Smooth muscle cell (in vitro differentiated cells): ENCODE results near the gene IKBKG. TPM values are rescaled to one million over a fixed set of nuclear protein-coding genes. Genes with fewer than 3 reads are reported as not detected.
A peak's percentile ranks its signal among the peaks of the same experiment; 100 is the strongest.
"Not testable (repeated sequence)": the region's sequence is repeated elsewhere in the genome, so short reads cannot be mapped to it uniquely, and the experiment has no call there.

ENCODE experiments used
- DNase-seq: peaks from one replicate; lab custom pipeline; 2025; ENCODE audit not compliant: unreplicated experiment; lab: John Stamatoyannopoulos, UW
- H2AFZ ChIP-seq: fragments of 200-600 bp; sonication (generic); 2 replicates; pipeline ENCODE4 v1.6.0; 2016; ENCODE audit warnings: antibody characterized with exemption, low read depth, mild to moderate bottlenecking
- H3F3A ChIP-seq: fragments of 200-600 bp; sonication (generic); 2 replicates; pipeline ENCODE4 v1.6.0; 2017; ENCODE audit warnings: antibody characterized with exemption, low read depth
- H3K27ac ChIP-seq: fragments of 200-600 bp; sonication (generic); 2 replicates; pipeline ENCODE4 v1.5.1; 2016; ENCODE audit warnings: low read depth, mild to moderate bottlenecking
- H3K27me3 ChIP-seq: fragments of 200-600 bp; sonication (generic); 2 replicates; pipeline ENCODE4 v1.6.1; 2016; ENCODE audit warnings: low read depth, mild to moderate bottlenecking
- H3K36me3 ChIP-seq: fragments of 200-600 bp; sonication (generic); 2 replicates; pipeline ENCODE4 v1.5.1; 2016; ENCODE audit warnings: low read depth
- H3K4me1 ChIP-seq: fragments of 200-600 bp; sonication (generic); 2 replicates; pipeline ENCODE4 v1.5.1; 2016; ENCODE audit warnings: low read depth
- H3K4me2 ChIP-seq: fragments of 200-600 bp; sonication (generic); 2 replicates; pipeline ENCODE4 v1.6.0; 2016; ENCODE audit warnings: mild to moderate bottlenecking
- H3K4me3 ChIP-seq: fragments of 200-600 bp; sonication (generic); 2 replicates; pipeline ENCODE4 v1.5.1; 2016; ENCODE audit warnings: mild to moderate bottlenecking
- H3K79me2 ChIP-seq: fragments of 200-600 bp; sonication (generic); 2 replicates; pipeline ENCODE4 v1.6.0; 2016; ENCODE audit warnings: low read depth, mild to moderate bottlenecking
- H3K9ac ChIP-seq: fragments of 200-600 bp; sonication (generic); 2 replicates; pipeline ENCODE4 v1.6.0; 2016; ENCODE audit warnings: low read depth
- H3K9me3 ChIP-seq: fragments of 200-600 bp; sonication (generic); replicated peaks from 2 replicates; pipeline ENCODE4 v1.5.1; 2016; ENCODE audit warnings: low read depth
- H4K20me1 ChIP-seq: fragments of 200-600 bp; sonication (generic); 2 replicates; pipeline ENCODE4 v1.6.0; 2016; ENCODE audit warnings: low read depth
- WGBS: methylation state at CpG from one replicate; pipeline ENCODE4 v1.1.7; 2016; ENCODE audit warnings: low lambda C conversion rate; 5-methylcytosine and 5-hydroxymethylcytosine counted together
- polyA plus RNA-seq: library from polyadenylated mRNA; unstranded; fragments of >200 nt; fragmentation: Nextera tagmentation; extraction: Ambion mirVana; gene quantifications from 2 replicates; pipeline ENCODE4 v1.2.1, GENCODE V29; 2016
- total RNA-seq: library from RNA; depleted of rRNA; stranded (reverse); fragments of >200 nt; gene quantifications from 2 replicates; pipeline ENCODE4 v1.2.3, GENCODE V29; 2014
- TF ChIP-seq, protein P1 (sequence below): fragments of 200-600 bp; sonication (generic); IDR thresholded peaks from 2 replicates; pipeline ENCODE4 v1.5.1; 2017; ENCODE audit warnings: borderline replicate concordance, mild to moderate bottlenecking, antibody characterized with exemption; ENCODE audit not compliant: insufficient read depth, poor library complexity, severe bottlenecking

Gene IKBKG
- total RNA-seq (8.3 and 12.5 TPM in 2 replicates), polyA plus RNA-seq (25.4 and 32.0 TPM in 2 replicates)

DNA sequence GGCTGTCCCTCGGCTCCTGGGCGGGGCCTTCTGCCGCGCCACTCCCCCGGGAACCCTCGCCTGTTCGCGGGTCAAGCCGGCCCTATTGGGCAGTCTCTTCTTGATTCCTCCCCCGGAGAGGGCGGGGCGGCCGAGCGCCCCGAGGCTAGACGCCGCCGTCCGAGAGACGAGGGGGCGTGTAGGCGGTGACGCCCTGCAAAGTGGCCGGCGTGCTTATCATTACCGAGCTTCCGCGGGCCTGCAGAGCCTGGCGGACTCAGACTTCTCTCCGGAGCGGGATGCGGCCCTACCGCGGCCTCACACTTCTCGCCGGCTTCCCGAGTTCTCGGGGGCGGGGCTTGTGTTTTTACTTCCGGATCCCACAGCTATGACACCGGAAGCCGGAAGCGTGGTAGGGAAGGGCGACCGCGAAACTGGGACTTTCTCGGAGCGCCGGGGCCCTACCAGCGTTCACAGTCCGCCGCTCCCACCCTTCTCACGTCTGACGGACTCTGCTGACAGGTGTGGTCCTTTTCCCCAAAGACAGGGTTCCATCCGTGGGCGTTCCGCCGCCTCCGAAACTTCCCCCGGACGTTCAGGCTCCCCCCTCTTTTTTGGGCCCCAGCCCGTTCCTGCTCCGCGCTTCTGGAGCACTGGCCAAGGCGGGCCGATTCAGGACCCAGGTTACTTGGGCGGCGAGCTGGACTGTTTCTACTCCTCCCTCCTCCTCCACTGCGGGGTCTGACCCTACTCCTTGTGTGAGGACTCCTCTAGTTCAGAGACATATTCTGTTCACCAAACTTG lies at the start of gene IKBKG:
TSS of gene IKBKG (plus strand) at position 376 of the 783 bp plus-strand sequence. CDS start 4,383 bp downstream, outside the sequence.
- 35% methylated on average over 63 of the region's 69 CpGs for WGBS
- Histone ChIP-seq H3K36me3 (no peaks in the 10 kb centered on the region), H4K20me1 (no peaks in the 10 kb centered on the region), H3K27me3 (no peaks in the 10 kb centered on the region), H3K4me1 (no peaks in the 10 kb centered on the region), H3K79me2 (peaks cover 33% of the 10 kb centered on the region), H3K27ac (peak within 1 kb of the TSS; percentile 91), H3K9me3 (no peaks in the 10 kb centered on the region), H3K4me3 (peak within 1 kb of the TSS; percentile 71), H3K9ac (peak within 1 kb of the TSS; percentile 93), H2AFZ (peak within 1 kb of the TSS; percentile 74), H3K4me2 (peak within 1 kb of the TSS; percentile 80), H3F3A (no peaks in the 10 kb centered on the region)
- TF ChIP-seq, protein P1, sequence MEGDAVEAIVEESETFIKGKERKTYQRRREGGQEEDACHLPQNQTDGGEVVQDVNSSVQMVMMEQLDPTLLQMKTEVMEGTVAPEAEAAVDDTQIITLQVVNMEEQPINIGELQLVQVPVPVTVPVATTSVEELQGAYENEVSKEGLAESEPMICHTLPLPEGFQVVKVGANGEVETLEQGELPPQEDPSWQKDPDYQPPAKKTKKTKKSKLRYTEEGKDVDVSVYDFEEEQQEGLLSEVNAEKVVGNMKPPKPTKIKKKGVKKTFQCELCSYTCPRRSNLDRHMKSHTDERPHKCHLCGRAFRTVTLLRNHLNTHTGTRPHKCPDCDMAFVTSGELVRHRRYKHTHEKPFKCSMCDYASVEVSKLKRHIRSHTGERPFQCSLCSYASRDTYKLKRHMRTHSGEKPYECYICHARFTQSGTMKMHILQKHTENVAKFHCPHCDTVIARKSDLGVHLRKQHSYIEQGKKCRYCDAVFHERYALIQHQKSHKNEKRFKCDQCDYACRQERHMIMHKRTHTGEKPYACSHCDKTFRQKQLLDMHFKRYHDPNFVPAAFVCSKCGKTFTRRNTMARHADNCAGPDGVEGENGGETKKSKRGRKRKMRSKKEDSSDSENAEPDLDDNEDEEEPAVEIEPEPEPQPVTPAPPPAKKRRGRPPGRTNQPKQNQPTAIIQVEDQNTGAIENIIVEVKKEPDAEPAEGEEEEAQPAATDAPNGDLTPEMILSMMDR: no peak
- DNase-seq: peak; percentile 80

DNA sequence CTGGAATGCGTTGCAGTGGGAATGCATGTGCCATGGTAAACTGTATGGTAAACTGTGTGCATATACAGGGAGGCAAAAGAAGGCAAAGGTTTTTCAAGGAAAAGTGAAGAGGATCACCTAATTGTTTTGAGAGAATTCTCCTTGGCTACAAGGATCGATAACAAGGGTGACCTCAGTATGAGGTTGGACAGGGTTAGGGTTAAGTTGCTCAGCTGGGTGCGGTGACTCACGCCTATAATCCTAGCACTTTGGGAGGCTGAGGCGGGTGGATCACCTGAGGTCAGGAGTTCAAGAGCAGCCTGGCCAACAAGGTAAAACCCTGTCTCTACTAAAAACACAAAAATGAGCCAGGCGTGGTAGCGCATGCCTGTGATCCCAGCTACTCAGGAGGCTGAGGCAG lies 46.0 kb upstream of the IKBKG start:
- H3F3A ChIP-seq, H3K27ac ChIP-seq, H3K9ac ChIP-seq, H3K4me1 ChIP-seq, H3K9me3 ChIP-seq, H4K20me1 ChIP-seq, H2AFZ ChIP-seq, H3K4me3 ChIP-seq, DNase-seq, H3K4me2 ChIP-seq, H3K36me3 ChIP-seq, H3K27me3 ChIP-seq, H3K79me2 ChIP-seq: not testable (repeated sequence)
- 88% methylated on average over 7 of the region's 7 CpGs for WGBS

GRCh38 chrX:154502098-154502497 lies 45.3 kb upstream of the IKBKG start:
- TF ChIP-seq, protein P1: no peak
- H4K20me1 ChIP-seq: no peaks in the 10 kb centered on the region
- H3K4me1 ChIP-seq: no peaks in the 10 kb centered on the region
- no peak overlapping the region for H3K9ac ChIP-seq
- 78% methylated on average over 8 of the region's 8 CpGs for WGBS
- H3K27ac ChIP-seq: no peak overlapping the region
- peaks cover 2% of the 10 kb centered on the region for H3F3A ChIP-seq
- H3K27me3 ChIP-seq: no peaks in the 10 kb centered on the region
- no peaks in the 10 kb centered on the region for H3K9me3 ChIP-seq
- no peak overlapping the region for H3K4me3 ChIP-seq
- no peaks in the 10 kb centered on the region for H3K36me3 ChIP-seq
- DNase-seq: no peak
- no peak overlapping the region for H2AFZ ChIP-seq
- no peak overlapping the region for H3K4me2 ChIP-seq
- H3K79me2 ChIP-seq: no peaks in the 10 kb centered on the region

GRCh38 chrX:154502989-154503388 lies 44.4 kb upstream of the IKBKG start:
- H4K20me1 ChIP-seq: no peaks in the 10 kb centered on the region
- WGBS: 93% methylated on average over 3 of the region's 3 CpGs
- peaks cover 2% of the 10 kb centered on the region for H3F3A ChIP-seq
- H3K4me2 ChIP-seq: no peak overlapping the region
- TF ChIP-seq, protein P1: no peak
- H3K27ac ChIP-seq: no peak overlapping the region
- DNase-seq: no peak
- H3K79me2 ChIP-seq: no peaks in the 10 kb centered on the region
- no peaks in the 10 kb centered on the region for H3K9me3 ChIP-seq
- H3K4me1 ChIP-seq: no peaks in the 10 kb centered on the region
- H2AFZ ChIP-seq: no peak overlapping the region
- no peaks in the 10 kb centered on the region for H3K27me3 ChIP-seq
- no peak overlapping the region for H3K9ac ChIP-seq
- no peaks in the 10 kb centered on the region for H3K36me3 ChIP-seq
- no peak overlapping the region for H3K4me3 ChIP-seq
